ENCODE measurements around the gene AMZ1.
"Not testable (repeated sequence)": the region's sequence is repeated elsewhere in the genome, so short reads cannot be mapped to it uniquely, and the experiment has no call there.

The AMZ1 gene

DNA sequence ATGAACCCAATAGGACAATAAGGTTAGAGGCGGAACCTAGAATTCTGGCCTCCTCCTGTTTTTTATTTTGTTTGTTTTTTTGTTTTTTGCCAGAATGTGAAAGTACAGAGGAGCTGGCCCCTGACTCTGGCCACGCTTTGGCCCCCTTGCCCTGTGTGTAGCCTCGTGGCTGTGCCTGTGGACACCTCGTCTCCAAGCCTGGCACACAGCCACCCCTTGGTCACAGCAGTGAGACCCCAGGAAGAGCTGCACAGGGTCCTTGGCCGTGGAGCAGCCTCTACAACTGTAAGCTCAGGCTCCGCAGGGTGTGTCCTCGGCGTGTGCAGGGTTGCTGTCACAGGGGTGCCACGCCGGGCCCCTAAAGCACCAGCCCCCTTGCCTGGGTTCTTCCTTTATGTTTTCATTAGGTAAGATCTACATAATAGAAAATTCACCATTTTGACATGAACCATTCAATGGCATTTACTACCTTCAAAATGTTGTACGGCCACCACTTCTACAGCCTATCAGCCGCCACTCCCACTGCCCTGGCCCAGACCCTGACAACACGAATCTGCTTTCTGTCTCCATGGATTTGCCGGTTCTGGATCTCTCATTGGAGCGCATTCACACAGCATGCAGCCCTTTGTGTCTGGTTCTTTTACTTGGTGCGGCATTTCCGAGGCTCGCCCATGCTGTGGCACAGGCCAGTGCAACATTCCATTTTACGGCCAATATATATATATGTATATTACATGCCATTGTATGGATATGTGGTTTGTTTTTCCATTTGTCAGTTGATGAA lies 51.0 kb downstream of the AMZ1 start:
- no peak for DNase-seq (ENCODE audit: low read depth in 3 of 3, low spot score in 1 of 3)

DNA sequence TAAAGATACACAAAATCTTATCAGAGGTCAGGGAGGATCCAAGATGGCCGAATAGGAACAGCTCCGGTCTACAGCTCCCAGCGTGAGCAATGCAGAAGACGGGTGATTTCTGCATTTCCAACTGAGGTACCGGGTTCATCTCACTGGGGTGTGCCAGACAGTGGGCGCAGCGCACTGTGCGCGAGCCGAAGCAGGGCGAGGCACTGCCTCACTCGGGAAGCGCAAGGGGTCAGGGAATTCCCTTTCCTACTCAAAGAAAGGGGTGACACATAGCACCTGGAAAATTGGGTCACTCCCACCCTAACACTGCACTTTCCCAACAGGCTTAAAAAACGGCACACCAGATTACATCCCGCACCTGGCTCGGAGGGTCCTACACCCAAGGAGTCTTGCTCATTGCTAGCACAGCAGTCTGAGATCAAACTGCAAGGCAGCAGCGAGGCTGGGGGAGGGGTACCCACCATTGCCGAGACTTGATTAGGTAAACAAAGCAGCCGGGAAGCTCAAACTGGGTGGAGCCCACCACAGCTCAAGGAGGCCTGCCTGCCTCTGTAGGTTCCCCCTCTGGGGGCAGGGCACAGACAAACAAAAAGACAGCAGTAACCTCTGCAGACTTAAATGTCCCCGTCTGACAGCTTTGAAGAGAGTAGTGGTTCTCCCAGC lies 55.7 kb downstream of the AMZ1 start:
- DNase-seq (ENCODE audit: low read depth in 3 of 3, low spot score in 1 of 3): not testable (repeated sequence)

DNA sequence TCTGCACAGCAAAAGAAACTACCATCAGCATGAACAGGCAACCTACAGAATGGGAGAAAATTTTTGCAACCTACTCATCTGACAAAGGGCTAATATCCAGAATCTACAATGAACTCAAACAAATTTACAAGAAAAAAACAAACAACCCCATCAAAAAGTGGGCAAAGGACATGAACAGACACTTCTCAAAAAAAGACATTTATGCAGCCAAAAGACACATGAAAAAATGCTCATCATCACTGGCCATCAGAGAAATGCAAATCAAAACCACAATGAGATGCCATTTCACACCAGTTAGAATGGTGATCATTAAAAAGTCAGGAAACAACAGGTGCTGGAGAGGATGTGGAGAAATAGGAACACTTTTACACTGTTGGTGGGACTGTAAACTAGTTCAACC lies 60.7 kb downstream of the AMZ1 start:
- not testable (repeated sequence) for DNase-seq (ENCODE audit: low read depth in 3 of 3, low spot score in 1 of 3)

DNA sequence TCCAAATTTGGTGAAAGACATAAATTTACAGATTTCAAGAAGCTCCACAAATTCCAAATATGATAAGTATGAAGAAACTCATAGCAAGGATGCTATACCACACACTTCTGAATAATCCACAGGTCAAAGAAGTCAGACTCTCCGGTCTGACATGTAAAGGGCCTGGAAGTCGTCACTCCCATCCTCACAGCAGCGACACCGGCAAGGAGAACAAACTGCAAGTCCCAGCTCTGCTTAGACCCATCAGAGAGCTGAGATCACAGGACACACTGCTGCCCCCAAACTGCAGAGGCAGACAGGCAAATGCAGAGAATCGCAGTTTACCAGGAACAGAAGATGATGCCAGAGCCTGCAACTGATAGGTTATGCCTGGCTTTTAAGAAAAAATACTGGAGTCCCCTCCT lies 62.0 kb downstream of the AMZ1 start:
- DNase-seq (ENCODE audit: low read depth in 3 of 3, low spot score in 1 of 3): no peak

DNA sequence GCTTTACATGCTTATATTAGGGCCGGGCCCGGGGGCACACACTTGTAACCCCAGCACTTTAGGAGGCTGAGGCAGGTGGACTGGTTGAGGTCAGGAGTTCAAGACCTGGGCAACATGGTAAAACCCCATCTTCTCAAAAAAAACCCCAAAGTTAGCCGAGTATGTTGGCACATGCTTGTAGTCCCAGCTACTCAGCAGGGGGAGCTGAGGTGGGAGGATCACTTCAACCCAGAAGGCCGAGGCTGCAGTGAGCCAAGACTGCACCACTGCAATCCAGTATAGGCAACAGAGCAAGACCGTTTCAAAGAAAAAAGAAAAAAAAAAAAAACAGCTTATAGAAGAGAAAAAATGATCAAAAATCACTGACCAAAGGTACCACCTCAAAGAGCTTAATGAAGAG lies 63.1 kb downstream of the AMZ1 start:
- DNase-seq (ENCODE audit: low read depth in 3 of 3, low spot score in 1 of 3): no peak

DNA sequence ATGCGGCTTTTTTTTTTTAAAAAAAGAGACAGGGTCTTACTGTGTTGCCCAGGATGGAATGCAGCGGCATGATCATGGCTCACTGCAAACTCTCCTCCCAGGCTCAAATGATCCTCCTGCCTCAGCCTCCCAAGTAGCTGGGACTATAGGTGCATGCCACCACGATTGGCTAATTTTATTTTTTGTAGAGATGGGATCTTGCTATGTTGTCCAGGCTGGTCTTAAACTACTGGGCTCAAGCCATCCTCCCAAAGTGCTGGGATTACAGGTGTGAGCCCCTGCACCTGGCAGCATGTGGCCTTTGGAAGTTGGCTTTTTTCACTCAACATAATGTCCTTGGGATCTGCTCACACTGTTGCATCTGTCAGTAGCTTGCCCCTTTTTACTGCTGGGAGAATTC lies 65.1 kb downstream of the AMZ1 start:
- no peak for DNase-seq (ENCODE audit: low read depth in 3 of 3, low spot score in 1 of 3)

DNA sequence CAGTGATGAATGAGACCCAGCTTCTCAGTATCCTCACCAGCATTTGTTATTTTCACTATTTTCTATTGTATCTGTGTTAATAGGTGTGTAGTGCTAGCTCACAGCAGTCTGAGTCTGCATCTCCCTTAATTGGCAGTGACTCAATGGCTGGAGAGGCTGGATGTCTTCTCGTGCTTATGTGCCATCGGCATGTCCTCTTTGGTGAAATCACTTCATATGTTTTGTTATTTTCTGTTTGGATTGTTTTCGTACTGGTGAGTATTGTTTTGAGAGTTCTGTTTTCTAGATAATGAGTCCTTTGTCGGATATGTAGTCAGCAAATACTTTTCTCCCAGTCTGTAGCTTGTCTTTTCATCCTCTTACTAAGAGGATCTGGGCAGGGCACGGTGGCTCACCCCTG lies 66.1 kb downstream of the AMZ1 start:
- DNase-seq (ENCODE audit: low read depth in 3 of 3, low spot score in 1 of 3): no peak

DNA sequence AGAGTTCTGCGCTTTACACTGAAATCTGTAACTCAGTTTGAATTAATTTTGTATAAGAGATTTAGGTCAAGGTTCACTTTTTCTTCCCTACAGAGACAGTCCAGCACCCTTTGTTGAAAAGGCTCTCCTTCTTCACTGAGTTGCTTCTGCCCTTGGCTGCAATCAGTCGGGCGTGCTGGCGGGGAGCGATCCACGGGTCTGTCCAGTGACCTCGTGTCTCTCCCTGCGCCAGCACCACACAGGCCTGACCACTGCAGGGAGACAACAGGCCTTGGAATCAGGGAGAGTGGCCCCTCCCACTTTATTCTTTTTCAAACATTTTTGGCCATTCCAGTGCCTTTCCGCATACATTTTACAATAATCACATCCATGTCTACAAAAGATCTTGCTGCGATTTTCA lies 66.9 kb downstream of the AMZ1 start:
- no peak for DNase-seq (ENCODE audit: low read depth in 3 of 3, low spot score in 1 of 3)

DNA sequence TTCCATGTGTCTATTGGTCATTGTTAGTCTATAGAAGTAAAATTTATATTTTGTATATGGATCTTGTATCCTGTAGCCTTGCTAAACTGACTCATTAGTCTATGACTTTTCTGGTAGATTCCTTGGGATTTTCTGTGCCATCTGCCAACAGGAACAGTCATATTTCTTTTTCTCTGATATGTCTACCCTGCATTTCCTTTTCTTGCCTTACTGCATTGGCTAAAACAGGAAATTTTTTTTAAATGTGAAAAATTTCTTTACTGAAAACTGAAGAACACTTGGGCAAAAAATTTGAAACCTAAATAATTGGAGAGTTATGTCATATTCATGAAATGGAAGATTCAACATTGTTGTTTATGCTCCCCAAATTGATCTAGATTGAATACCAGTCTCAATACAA lies 67.5 kb downstream of the AMZ1 start:
- DNase-seq (ENCODE audit: low read depth in 3 of 3, low spot score in 1 of 3): no peak

DNA sequence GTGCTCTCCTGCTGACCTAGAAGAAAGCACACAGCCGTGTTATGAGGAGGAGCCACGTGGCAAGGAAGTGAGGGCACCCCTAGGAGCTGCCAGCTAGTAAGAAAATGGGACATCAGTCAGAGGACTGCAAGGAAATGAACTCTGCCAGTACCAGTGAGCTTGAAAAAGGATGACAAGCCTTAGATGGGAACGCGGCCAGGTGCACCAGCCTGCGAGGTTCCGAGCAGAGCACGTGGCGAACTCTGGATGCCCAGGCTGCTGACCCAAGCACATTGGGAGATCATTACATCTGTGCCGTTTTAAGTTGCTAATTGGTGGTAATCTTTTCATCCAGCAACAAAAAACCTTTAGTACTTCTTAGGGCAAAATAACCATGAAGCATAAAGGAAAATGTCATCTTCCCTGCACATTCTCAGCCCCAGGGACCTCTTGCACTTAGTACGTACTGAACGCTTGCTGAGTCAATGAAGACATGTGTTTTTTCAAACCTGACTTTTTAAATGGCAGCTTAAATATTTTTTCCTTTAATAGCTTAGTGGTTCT lies 69.4 kb downstream of the AMZ1 start:
- DNase-seq (ENCODE audit: low read depth in 3 of 3, low spot score in 1 of 3): no peak

DNA sequence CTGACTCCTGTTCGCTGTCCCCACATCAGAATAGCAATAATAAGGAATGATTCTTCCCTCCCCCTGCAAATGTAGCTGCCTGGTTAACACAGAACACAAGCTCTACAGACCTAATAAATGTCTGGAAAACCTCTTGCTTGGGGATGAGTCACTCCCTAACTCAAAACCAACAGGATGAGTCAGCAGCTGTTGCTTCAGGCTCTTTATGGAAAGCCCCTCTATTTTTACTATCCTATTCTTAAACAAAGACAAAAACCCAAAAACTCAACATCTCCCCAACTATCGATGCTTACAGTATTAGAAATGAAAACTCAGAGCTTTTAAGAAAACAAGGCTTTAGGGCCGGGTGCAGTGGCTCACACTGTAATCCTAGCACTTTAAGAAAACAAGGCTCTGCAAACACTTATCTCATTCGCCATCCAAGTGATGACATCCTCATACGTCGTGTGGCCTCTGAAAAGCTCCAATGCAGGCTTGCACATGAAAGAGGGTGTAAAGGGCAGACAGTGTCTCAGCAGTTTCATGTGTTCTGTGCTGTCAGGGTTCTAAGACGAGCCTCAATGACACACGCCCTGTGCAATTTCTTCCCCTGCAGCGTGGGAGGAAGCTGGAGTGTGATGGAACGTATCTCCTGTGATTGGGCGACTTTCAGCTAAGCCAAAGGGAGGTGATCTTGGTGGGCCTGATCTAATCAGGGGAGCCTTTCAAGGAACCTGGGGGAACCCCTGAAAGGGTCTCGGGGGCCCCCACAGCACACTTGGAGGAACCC lies 70.1 kb downstream of the AMZ1 start:
- DNase-seq (ENCODE audit: low read depth in 3 of 3, low spot score in 1 of 3): peak; percentile 4 to 32 (median 23)

DNA sequence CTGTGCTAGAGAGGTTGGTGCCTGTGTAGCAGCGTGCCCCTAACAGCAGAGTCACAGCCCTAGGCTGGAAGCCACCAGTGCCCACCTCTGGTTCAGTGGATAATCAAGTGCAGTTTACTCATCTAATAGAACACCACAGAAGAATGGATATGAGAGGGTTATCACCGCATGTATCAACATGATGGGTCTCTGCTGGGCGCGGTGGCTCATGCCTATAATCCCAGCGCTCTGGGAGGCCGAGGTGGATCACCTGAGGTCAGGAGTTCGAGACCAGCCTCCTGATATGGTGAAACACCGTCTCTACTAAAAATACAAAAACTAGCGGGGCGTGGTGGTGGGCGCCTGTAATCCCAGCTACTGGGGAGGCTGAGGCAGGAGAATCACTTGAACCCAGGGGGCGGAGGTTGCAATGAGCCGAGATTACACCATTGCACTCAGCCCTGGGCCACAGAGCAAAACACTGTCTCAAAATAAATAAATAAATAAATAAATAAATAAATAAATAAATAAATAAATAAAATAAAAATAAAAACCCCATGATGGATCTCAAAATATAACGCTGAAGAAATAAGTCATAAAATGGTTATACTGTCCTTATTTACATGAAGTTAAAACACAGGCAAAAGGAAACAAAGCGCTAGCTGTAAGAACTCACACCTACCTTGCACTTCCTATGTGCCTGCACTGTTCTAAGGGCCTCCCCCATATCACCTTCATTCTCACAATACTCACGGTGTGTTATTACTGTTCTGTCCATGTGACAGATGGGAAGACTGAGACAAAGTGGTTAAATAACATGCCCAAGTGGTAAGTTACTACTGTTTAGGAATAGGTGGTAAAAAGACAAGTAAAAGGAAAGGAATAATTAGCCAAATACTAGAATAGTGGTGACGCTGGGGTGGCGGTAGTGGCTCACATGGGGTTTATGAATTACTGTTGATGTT lies 70.9 kb downstream of the AMZ1 start:
- no peak for DNase-seq (ENCODE audit: low read depth in 3 of 3, low spot score in 1 of 3)

DNA sequence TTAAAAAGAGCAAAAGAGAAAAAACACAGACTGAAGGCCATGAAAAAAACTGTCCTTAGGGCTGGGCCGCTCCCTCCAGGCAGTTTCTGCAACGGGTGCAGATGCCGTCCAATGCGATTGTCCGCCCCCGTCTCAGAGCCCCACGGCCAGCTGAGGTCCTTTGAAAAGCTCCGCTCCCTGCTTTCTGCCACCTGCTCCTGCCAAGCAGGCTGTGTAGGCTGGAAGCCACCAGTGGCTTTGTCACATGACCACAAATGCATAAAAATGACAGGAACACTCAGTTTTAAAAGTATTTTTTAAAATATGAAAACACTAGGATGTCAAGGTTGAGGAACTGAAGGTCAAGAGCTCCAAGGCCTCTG lies 71.7 kb downstream of the AMZ1 start:
- no peak for DNase-seq (ENCODE audit: low read depth in 3 of 3, low spot score in 1 of 3)

DNA sequence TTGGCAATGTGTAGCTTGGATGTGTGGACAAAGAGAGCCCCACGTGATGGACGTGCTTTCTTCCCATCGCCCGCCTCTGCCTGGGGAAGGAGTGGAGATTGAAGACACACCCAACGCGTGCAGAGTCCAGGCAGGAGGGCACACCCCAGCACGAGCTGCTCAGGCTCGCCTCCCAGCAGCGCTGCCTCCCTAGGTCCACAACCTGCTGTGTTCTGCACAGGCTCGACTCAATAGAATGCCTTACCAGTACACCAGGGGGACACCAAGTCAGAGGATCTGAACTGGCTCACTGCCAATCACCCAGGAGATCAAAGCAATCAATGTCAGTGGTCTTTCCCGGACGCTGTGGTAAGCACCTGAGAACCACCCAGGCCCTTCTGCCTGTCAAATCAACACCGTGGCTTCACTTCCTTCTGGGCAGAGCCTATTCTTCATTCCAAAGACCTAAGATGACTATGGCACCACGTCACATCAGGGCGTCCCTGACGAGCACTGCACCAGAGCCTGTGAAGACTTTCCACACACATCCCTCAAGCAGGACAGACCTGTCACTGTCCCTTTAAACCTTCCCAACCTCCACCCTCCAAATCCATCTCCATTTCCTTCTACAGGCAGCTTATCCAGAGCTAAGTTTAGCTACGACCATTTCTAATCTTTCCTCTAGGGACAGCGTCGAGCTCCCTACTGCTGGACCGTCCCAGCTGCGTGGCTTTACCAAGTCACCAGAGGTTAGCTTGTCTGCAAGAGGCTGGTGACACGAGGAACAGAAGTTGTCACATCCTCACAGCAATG lies 72.3 kb downstream of the AMZ1 start:
- no peak for DNase-seq (ENCODE audit: low read depth in 3 of 3, low spot score in 1 of 3)

DNA sequence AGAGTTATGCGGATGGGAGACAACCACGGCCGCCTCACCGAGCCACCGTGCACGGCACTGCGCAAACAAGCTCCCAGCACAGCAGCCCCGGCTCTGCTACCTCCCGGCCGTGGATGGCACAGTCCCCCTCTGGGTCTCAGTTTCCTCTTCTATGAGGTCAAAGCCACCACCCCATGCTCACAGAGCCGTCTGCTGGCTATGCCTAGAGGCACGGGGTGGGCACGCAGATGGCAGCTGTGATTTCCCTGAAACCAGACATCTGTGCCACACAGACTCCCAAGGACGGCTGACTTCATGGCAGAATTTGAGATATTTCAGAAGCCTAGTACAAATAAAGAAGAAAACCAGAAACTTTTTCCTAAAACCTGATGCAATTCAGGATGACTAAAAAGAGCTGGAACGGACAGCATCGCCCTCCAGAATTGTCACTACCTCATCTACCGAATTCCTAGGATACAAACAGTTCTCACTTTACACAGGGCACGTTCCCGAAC lies 73.2 kb downstream of the AMZ1 start:
- no peak for DNase-seq (ENCODE audit: low read depth in 3 of 3, low spot score in 1 of 3)

DNA sequence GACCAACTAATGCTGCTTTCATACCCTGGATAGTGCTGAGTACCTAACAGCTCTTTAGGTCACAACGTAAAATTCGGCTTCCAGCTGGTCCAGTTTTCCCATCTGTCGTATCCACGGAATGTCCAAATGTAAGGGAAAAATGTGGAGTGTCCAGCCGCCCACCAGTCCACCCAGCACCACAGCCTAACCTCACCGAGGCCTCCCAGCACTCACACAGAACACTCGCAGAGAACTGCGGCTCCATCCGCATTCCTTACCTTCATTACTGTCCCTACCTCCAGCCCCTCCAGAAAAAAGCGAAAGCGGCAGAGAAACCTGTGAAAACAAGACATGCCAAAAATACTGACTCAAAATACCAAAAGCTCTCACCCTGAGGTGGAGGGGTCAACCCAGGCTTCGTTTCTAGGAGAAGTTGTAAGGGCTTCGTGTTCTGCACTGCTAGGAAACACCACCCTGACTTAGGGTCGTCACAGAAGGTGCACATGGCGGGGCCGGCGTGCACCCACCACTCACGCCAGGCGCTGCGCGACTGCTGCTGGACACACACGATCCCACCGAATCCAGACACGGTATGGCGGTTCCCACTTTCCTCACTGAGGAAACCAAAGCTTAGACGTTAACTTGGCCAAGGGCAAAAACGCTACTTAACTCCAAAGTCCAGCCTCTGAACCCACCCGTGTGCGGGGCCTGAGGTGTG lies 73.9 kb downstream of the AMZ1 start:
- no peak for DNase-seq (ENCODE audit: low read depth in 3 of 3, low spot score in 1 of 3)

DNA sequence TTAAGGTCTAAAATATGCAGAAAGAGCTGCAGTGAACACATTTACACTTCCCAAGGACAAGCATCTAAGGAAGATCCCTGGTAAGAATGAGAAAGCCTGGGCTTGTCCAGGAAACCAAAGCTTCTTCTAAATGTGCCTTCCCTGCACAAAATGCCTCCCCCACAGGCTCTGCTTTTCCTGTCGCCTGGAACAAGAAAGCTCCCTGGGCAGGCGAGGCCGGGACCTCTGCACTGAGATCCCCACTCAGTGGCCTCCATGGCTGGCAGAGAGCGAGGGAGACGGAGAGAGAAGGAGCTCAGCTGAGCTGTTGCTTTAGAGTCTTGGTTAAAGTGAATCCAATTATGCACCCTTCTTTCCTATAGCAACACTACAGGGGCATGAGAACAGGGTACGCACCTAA lies 75.6 kb downstream of the AMZ1 start:
- no peak for DNase-seq (ENCODE audit: low read depth in 3 of 3, low spot score in 1 of 3)

DNA sequence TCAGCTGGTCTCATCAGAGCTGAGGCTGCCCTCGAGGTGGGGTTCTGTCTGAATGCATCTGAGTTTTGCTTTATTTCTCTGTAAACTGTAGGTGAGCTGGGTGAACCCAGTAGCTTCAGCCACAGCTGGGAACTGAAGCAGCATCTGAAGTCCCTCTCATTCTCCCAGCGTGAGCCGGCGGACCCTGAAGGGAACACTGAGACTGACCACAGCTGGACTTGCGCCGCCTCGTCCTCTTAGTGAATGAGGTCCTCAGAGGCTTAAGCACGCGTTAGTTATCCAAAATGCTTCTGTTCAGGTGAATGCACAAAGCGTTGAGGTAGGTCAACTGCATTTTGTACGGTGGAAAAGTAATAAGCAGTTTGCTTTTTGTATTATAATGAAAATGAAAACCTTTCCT lies 76.6 kb downstream of the AMZ1 start:
- no peak for DNase-seq (ENCODE audit: low read depth in 3 of 3, low spot score in 1 of 3)
